HEK293 (cell line): ENCODE data around the gene C6orf89.

Experiments
- CTCF ChIA-PET: fragments of 350-600 bp; formaldehyde crosslinking; extraction: SDS; loops from one replicate; lab custom pipeline; 2021; ENCODE audit warnings: antibody characterized with exemption; lab: Yijun Ruan, JAX
- POLR2A ChIA-PET: fragments of 300-600 bp; formaldehyde crosslinking; extraction: SDS; loops from one replicate; lab custom pipeline; 2020; ENCODE audit warnings: antibody characterized with exemption, inconsistent platforms; lab: Yijun Ruan, JAX
- H3K27ac ChIP-seq: fragments of 200-500 bp; sonication (Bioruptor generic); 2 replicates; pipeline ENCODE4 v1.5.1; 2014; ENCODE audit warnings: low read depth, low read length, control low read depth, inconsistent platforms; ENCODE audit errors: extremely low read depth
- H3K36me3 ChIP-seq, 2 experiments: fragments of 200-500 bp in 1 of 2; sonication (Bioruptor generic) in 1 of 2; 1 replicate in 1 of 2; 2 replicates in 1 of 2; pipeline ENCODE4 v1.5.1; 2014 to 2017; ENCODE audit warnings: inconsistent platforms in 2 of 2, low read length in 2 of 2; ENCODE audit not compliant: control insufficient read depth in 2 of 2, insufficient read depth in 1 of 2
- H3K4me1 ChIP-seq: fragments of 200-500 bp; sonication (Bioruptor generic); 2 replicates; pipeline ENCODE4 v1.5.1; 2014; ENCODE audit warnings: mild to moderate bottlenecking, low read length, inconsistent platforms; ENCODE audit not compliant: control insufficient read depth, insufficient read depth
- H3K4me3 ChIP-seq: 2 replicates; pipeline ENCODE4 v1.5.1; 2011; ENCODE audit warnings: low read depth, mild to moderate bottlenecking, control low read depth, low read length, moderate library complexity
- H3K9me3 ChIP-seq: fragments of 200-500 bp; sonication (Bioruptor generic); 2 replicates; pipeline ENCODE4 v1.5.1; 2014; ENCODE audit warnings: low read depth, low read length, inconsistent platforms; ENCODE audit not compliant: control insufficient read depth, insufficient read depth
- GLIS2 ChIP-seq: fragments of 450-650 bp; formaldehyde crosslinking; IDR thresholded peaks from 2 replicates; pipeline ENCODE4 v1.5.1; 2016; ENCODE audit warnings: missing biosample characterization, missing genetic modification characterization
- KLF8 ChIP-seq: fragments of 450-650 bp; formaldehyde crosslinking; IDR thresholded peaks from 2 replicates; pipeline ENCODE4 v1.5.1; 2016; ENCODE audit warnings: missing biosample characterization, missing genetic modification characterization
- MEIS1 ChIP-seq: sonication (generic); formaldehyde crosslinking; IDR thresholded peaks from 2 replicates; pipeline ENCODE4 v1.8.1; 2022; ENCODE audit warnings: missing genetic modification reagents, mild to moderate bottlenecking, borderline replicate concordance
- ZBTB21 ChIP-seq: fragments of 450-650 bp; formaldehyde crosslinking; IDR thresholded peaks from 2 replicates; pipeline ENCODE4 v1.5.1; 2017; ENCODE audit warnings: missing biosample characterization, missing genetic modification characterization
- ZEB2 ChIP-seq: fragments of 450-650 bp; formaldehyde crosslinking; IDR thresholded peaks from 2 replicates; pipeline ENCODE4 v1.5.1; 2016; ENCODE audit warnings: missing biosample characterization, missing genetic modification characterization
- ZNF174 ChIP-seq: fragments of 450-650 bp; formaldehyde crosslinking; IDR thresholded peaks from 2 replicates; pipeline ENCODE4 v1.5.0; 2017; ENCODE audit warnings: missing biosample characterization, mild to moderate bottlenecking, missing genetic modification characterization
- ZNF221 ChIP-seq: fragments of 450-650 bp; formaldehyde crosslinking; IDR thresholded peaks from 2 replicates; pipeline ENCODE4 v1.5.1; 2017; ENCODE audit warnings: missing biosample characterization, missing genetic modification characterization, borderline replicate concordance
- ZNF302 ChIP-seq: fragments of 450-650 bp; formaldehyde crosslinking; IDR thresholded peaks from 2 replicates; pipeline ENCODE4 v1.5.1; 2016; ENCODE audit warnings: missing biosample characterization, missing genetic modification characterization, low read depth
- ZNF354C ChIP-seq: fragments of 450-650 bp; formaldehyde crosslinking; IDR thresholded peaks from 2 replicates; pipeline ENCODE4 v1.5.1; 2016; ENCODE audit warnings: missing biosample characterization, missing genetic modification characterization, low read depth, borderline replicate concordance
- ZNF423 ChIP-seq: fragments of 450-650 bp; formaldehyde crosslinking; IDR thresholded peaks from 2 replicates; pipeline ENCODE4 v1.5.1; 2016; ENCODE audit warnings: missing biosample characterization, missing genetic modification characterization
- ZNF510 ChIP-seq: fragments of 450-650 bp; formaldehyde crosslinking; IDR thresholded peaks from 2 replicates; pipeline ENCODE4 v1.5.1; 2018; ENCODE audit warnings: mild to moderate bottlenecking, missing genetic modification characterization, missing biosample characterization; ENCODE audit not compliant: insufficient replicate concordance
- ZNF600 ChIP-seq: fragments of 450-650 bp; formaldehyde crosslinking; IDR thresholded peaks from 2 replicates; pipeline ENCODE4 v1.5.1; 2016; ENCODE audit warnings: missing biosample characterization, missing genetic modification characterization
- TF ChIP-seq, protein P1 (sequence below): fragments of 450-650 bp; formaldehyde crosslinking; conservative IDR thresholded peaks from 2 replicates; pipeline ENCODE4 v1.5.1; 2016; ENCODE audit warnings: low read depth, missing biosample characterization, missing genetic modification characterization
- TF ChIP-seq, protein P2 (sequence below): fragments of 450-650 bp; formaldehyde crosslinking; IDR thresholded peaks from 2 replicates; pipeline ENCODE4 v1.5.1; 2016; ENCODE audit warnings: missing biosample characterization, missing genetic modification characterization
- TF ChIP-seq, protein P3 (sequence below): fragments of 450-650 bp; formaldehyde crosslinking; IDR thresholded peaks from 2 replicates; pipeline ENCODE4 v1.5.1; 2016; ENCODE audit warnings: missing biosample characterization, missing genetic modification characterization
- TF ChIP-seq, protein P4 (sequence below): fragments of 450-650 bp; formaldehyde crosslinking; IDR thresholded peaks from 2 replicates; pipeline ENCODE4 v1.5.0; 2017; ENCODE audit warnings: missing biosample characterization, missing genetic modification characterization, borderline replicate concordance
- TF ChIP-seq, protein P5 (sequence below): fragments of 450-650 bp; formaldehyde crosslinking; IDR thresholded peaks from 2 replicates; pipeline ENCODE4 v1.5.1; 2016; ENCODE audit warnings: missing biosample characterization, missing genetic modification characterization, low read depth

Gene C6orf89

DNA sequence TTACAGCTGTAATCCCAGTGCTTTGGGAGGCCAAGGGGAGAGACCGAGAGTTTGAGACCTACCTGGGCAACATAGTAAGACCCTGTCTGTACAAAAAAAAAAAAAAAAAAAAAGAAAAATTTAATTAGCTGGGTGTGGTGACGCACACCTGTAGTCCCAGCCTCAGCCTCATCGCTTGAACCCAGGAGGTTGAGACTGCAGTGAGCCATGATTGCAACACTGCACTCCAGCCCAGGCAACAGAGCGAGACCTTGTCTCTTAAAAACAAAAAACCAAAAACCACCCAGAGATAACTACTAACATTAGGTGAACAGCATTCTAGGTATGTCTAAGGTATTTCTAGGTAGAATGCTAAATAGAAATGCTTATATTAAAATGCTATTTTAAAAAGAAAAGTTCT lies 47.8 kb downstream of the C6orf89 start (continued):
- TF ChIP-seq, protein P1, sequence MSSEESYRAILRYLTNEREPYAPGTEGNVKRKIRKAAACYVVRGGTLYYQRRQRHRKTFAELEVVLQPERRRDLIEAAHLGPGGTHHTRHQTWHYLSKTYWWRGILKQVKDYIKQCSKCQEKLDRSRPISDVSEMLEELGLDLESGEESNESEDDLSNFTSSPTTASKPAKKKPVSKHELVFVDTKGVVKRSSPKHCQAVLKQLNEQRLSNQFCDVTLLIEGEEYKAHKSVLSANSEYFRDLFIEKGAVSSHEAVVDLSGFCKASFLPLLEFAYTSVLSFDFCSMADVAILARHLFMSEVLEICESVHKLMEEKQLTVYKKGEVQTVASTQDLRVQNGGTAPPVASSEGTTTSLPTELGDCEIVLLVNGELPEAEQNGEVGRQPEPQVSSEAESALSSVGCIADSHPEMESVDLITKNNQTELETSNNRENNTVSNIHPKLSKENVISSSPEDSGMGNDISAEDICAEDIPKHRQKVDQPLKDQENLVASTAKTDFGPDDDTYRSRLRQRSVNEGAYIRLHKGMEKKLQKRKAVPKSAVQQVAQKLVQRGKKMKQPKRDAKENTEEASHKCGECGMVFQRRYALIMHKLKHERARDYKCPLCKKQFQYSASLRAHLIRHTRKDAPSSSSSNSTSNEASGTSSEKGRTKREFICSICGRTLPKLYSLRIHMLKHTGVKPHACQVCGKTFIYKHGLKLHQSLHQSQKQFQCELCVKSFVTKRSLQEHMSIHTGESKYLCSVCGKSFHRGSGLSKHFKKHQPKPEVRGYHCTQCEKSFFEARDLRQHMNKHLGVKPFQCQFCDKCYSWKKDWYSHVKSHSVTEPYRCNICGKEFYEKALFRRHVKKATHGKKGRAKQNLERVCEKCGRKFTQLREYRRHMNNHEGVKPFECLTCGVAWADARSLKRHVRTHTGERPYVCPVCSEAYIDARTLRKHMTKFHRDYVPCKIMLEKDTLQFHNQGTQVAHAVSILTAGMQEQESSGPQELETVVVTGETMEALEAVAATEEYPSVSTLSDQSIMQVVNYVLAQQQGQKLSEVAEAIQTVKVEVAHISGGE (tag by site-specific recombination): no peak
- no peak for TF ChIP-seq ZNF423 (tag by site-specific recombination)

DNA sequence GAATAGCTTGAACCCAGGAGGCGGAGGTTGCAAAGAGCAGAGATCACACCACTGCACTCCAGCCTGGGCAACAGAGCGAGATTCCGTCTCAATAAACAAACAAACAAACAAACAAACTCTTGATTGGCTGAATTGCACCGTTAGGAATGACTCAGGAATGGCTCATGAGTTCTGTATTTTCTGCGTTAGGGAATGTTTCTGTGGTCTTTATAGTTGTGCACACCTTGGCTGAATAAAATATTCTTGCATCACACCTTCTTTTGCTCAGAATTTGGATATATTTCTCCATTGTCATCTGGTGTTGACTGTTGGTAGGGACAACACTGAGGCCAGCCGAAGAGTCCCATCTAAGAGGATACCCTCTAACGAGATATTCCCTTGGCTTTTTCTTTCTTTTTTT lies 49.1 kb downstream of the C6orf89 start:
- TF ChIP-seq ZNF221 (tag by site-specific recombination) (no peak), ZNF302 (tag by site-specific recombination) (no peak), ZEB2 (tag by site-specific recombination) (no peak), ZNF600 (no peak), ZNF354C (no peak), GLIS2 (tag by site-specific recombination) (no peak), KLF8 (tag by site-specific recombination) (no peak), ZNF174 (no peak), ZNF510 (tag by site-specific recombination) (no peak), MEIS1 (CRISPR knock-in tag) (no peak), ZBTB21 (tag by site-specific recombination) (no peak)
- TF ChIP-seq, protein P2, sequence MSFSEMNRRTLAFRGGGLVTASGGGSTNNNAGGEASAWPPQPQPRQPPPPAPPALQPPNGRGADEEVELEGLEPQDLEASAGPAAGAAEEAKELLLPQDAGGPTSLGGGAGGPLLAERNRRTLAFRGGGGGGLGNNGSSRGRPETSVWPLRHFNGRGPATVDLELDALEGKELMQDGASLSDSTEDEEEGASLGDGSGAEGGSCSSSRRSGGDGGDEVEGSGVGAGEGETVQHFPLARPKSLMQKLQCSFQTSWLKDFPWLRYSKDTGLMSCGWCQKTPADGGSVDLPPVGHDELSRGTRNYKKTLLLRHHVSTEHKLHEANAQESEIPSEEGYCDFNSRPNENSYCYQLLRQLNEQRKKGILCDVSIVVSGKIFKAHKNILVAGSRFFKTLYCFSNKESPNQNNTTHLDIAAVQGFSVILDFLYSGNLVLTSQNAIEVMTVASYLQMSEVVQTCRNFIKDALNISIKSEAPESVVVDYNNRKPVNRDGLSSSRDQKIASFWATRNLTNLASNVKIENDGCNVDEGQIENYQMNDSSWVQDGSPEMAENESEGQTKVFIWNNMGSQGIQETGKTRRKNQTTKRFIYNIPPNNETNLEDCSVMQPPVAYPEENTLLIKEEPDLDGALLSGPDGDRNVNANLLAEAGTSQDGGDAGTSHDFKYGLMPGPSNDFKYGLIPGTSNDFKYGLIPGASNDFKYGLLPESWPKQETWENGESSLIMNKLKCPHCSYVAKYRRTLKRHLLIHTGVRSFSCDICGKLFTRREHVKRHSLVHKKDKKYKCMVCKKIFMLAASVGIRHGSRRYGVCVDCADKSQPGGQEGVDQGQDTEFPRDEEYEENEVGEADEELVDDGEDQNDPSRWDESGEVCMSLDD (tag by site-specific recombination): no peak
- TF ChIP-seq, protein P3, sequence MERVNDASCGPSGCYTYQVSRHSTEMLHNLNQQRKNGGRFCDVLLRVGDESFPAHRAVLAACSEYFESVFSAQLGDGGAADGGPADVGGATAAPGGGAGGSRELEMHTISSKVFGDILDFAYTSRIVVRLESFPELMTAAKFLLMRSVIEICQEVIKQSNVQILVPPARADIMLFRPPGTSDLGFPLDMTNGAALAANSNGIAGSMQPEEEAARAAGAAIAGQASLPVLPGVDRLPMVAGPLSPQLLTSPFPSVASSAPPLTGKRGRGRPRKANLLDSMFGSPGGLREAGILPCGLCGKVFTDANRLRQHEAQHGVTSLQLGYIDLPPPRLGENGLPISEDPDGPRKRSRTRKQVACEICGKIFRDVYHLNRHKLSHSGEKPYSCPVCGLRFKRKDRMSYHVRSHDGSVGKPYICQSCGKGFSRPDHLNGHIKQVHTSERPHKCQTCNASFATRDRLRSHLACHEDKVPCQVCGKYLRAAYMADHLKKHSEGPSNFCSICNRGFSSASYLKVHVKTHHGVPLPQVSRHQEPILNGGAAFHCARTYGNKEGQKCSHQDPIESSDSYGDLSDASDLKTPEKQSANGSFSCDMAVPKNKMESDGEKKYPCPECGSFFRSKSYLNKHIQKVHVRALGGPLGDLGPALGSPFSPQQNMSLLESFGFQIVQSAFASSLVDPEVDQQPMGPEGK (tag by site-specific recombination): no peak
- TF ChIP-seq, protein P4, sequence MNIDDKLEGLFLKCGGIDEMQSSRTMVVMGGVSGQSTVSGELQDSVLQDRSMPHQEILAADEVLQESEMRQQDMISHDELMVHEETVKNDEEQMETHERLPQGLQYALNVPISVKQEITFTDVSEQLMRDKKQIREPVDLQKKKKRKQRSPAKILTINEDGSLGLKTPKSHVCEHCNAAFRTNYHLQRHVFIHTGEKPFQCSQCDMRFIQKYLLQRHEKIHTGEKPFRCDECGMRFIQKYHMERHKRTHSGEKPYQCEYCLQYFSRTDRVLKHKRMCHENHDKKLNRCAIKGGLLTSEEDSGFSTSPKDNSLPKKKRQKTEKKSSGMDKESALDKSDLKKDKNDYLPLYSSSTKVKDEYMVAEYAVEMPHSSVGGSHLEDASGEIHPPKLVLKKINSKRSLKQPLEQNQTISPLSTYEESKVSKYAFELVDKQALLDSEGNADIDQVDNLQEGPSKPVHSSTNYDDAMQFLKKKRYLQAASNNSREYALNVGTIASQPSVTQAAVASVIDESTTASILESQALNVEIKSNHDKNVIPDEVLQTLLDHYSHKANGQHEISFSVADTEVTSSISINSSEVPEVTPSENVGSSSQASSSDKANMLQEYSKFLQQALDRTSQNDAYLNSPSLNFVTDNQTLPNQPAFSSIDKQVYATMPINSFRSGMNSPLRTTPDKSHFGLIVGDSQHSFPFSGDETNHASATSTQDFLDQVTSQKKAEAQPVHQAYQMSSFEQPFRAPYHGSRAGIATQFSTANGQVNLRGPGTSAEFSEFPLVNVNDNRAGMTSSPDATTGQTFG: no peak
- TF ChIP-seq, protein P5, sequence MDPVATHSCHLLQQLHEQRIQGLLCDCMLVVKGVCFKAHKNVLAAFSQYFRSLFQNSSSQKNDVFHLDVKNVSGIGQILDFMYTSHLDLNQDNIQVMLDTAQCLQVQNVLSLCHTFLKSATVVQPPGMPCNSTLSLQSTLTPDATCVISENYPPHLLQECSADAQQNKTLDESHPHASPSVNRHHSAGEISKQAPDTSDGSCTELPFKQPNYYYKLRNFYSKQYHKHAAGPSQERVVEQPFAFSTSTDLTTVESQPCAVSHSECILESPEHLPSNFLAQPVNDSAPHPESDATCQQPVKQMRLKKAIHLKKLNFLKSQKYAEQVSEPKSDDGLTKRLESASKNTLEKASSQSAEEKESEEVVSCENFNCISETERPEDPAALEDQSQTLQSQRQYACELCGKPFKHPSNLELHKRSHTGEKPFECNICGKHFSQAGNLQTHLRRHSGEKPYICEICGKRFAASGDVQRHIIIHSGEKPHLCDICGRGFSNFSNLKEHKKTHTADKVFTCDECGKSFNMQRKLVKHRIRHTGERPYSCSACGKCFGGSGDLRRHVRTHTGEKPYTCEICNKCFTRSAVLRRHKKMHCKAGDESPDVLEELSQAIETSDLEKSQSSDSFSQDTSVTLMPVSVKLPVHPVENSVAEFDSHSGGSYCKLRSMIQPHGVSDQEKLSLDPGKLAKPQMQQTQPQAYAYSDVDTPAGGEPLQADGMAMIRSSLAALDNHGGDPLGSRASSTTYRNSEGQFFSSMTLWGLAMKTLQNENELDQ (tag by site-specific recombination): no peak
- TF ChIP-seq, all 188 proteins: peak for 0
- CTCF ChIA-PET: interaction anchor here (0.7 to 0.9 kb wide), 2 partner anchors 26 to 59 kb away, joined by 3 to 6 read pairs; no protein-coding TSS in a partner anchor

More for the DNA sequence above, 49.1 kb downstream of the C6orf89 start:
- Histone ChIP-seq H3K4me3 (no peak overlapping the region), H3K9me3 (no peaks in the 10 kb centered on the region), H3K27ac (no peak overlapping the region), H3K36me3 (no peaks in the 10 kb centered on the region), H3K4me1 (no peaks in the 10 kb centered on the region)
- POLR2A ChIA-PET: no interaction called here
